Activated naive CD4-positive, alpha-beta T cell (primary cell): Measurements from ENCODE around the gene MARCHF3.
"Not testable (repeated sequence)": the region's sequence is repeated elsewhere in the genome, so short reads cannot be mapped to it uniquely, and the experiment has no call there.

Experiments used
- DNase-seq, 4 experiments: peaks; one replicate each; lab custom pipeline; 2025; lab: John Stamatoyannopoulos, UW

Gene MARCHF3

GRCh38 chr5:127030259-127031146 is at the start of gene MARCHF3:
Gene MARCHF3 (minus strand): TSS chr5:127030558. CDS start chr5:126918171, 112,387 bp downstream.
- peak; percentile 68 to 92 (median 82) for DNase-seq

- DNase-seq: no peak
These were observed 49.7 kb upstream of the MARCHF3 start for GRCh38 chr5:127079994-127080491.

- DNase-seq: no peak
These were observed 47.0 kb upstream of the MARCHF3 start for GRCh38 chr5:127077366-127077765.

- DNase-seq: no peak
These were observed 46.2 kb upstream of the MARCHF3 start for GRCh38 chr5:127076315-127077129.

GRCh38 chr5:127074466-127074865 is 44.1 kb upstream of the MARCHF3 start:
- no peak for DNase-seq

- peak; percentile 8 to 48 (median 36) for DNase-seq
These were observed 42.8 kb upstream of the MARCHF3 start, which contains the start of gene C5orf63 for GRCh38 chr5:127072861-127073846. Gene C5orf63 (minus strand): TSS chr5:127073502. CDS start chr5:127058995, 14,507 bp downstream.

GRCh38 chr5:127070243-127070642 is 39.9 kb upstream of the MARCHF3 start:
- no peak for DNase-seq

- DNase-seq: no peak
These were observed 38.3 kb upstream of the MARCHF3 start for GRCh38 chr5:127068493-127069214.

- DNase-seq: no peak
These were observed 36.4 kb upstream of the MARCHF3 start for GRCh38 chr5:127066721-127067120.

- no peak for DNase-seq
These were observed 34.0 kb upstream of the MARCHF3 start for GRCh38 chr5:127064253-127064840.

- DNase-seq: no peak
These were observed 33.0 kb upstream of the MARCHF3 start for GRCh38 chr5:127063257-127063913.

- DNase-seq: no peak
These were observed 31.6 kb upstream of the MARCHF3 start for GRCh38 chr5:127061956-127062355.

- DNase-seq: no peak
These were observed 31.2 kb upstream of the MARCHF3 start for GRCh38 chr5:127061537-127061936.

GRCh38 chr5:127060470-127060985 is 30.2 kb upstream of the MARCHF3 start:
- no peak for DNase-seq

- DNase-seq: no peak
These were observed 26.5 kb upstream of the MARCHF3 start for GRCh38 chr5:127056896-127057295.

- DNase-seq: no peak
These were observed 25.7 kb upstream of the MARCHF3 start for GRCh38 chr5:127055880-127056653.

GRCh38 chr5:127053551-127053950 is 23.2 kb upstream of the MARCHF3 start:
- DNase-seq: not testable (repeated sequence)

- no peak for DNase-seq
These were observed 22.7 kb upstream of the MARCHF3 start for GRCh38 chr5:127053049-127053448.

- no peak for DNase-seq
These were observed 21.2 kb upstream of the MARCHF3 start for GRCh38 chr5:127051591-127051990.
